ENCODE data around the gene NLRP2B.

GRCh38 chrX:57647020-57647419, 33.0 kb downstream of the NLRP2B start:
- TF ChIP-seq CTCF (optimal IDR thresholded peaks at IDR 0.05 in 1 of 3, IDR thresholded peaks at IDR 0.05 in 1 of 3, conservative IDR thresholded peaks at IDR 0.05 in 1 of 3; ENCODE audit: extremely low read depth in 1 of 3, insufficient read depth in 2 of 3, low read length in 3 of 3) (no peak), EZH2 (IDR thresholded peaks at IDR 0.05; ENCODE audit: low read length) (no peak)
